Kidney (tissue), 14 donors: ENCODE results near the gene TCF7L2. TPM values are rescaled to one million over a fixed set of nuclear protein-coding genes. Genes with fewer than 3 reads are reported as not detected.
A peak's percentile ranks its signal among the peaks of the same experiment; 100 is the strongest.

Source experiments
- DNase-seq, 5 donors: peaks; one replicate each; pipeline ENCODE4 v3.0.0-alpha.2; 2013 to 2020
- FAIRE-seq: peaks from 2 replicates; lab custom pipeline; 2012; peaks lifted over from hg19 to GRCh38; lab: Jason Lieb, UNC
- H3K27ac ChIP-seq, 2 donors: one replicate each; pipeline ENCODE4 v1.7.0; 2013; ENCODE audit warnings: low read depth in 2 of 2, low read length in 2 of 2, inconsistent platforms in 1 of 2
- H3K27me3 ChIP-seq: one replicate; pipeline ENCODE4 v1.7.1; 2013; ENCODE audit warnings: low read length, inconsistent platforms; ENCODE audit not compliant: control insufficient read depth, insufficient read depth
- H3K36me3 ChIP-seq, 3 donors: one replicate each; pipeline versions ENCODE4 v1.7.0 to v1.7.1; 2013; ENCODE audit warnings: low read length in 3 of 3, control low read depth in 1 of 3, inconsistent platforms in 1 of 3; ENCODE audit not compliant: insufficient read depth in 3 of 3, control insufficient read depth in 2 of 3
- H3K4me1 ChIP-seq, 3 donors: one replicate each; pipeline versions ENCODE4 v1.7.0 to v1.7.1; 2013; ENCODE audit warnings: low read length in 3 of 3, inconsistent platforms in 1 of 3, low read depth in 1 of 3; ENCODE audit not compliant: control insufficient read depth in 2 of 3, insufficient read depth in 2 of 3
- H3K4me3 ChIP-seq, 3 donors: one replicate each; pipeline versions ENCODE4 v1.7.0 to v1.8.1; 2013; ENCODE audit warnings: low read length in 3 of 3, control low read depth in 1 of 3, inconsistent platforms in 1 of 3
- H3K9ac ChIP-seq, 3 donors: one replicate each; pipeline versions ENCODE4 v1.7.0 to v1.7.1; 2013; ENCODE audit warnings: low read length in 3 of 3, control low read depth in 1 of 3, inconsistent platforms in 1 of 3
- H3K9me3 ChIP-seq, 3 donors: one replicate each; pipeline versions ENCODE4 v1.7.0 to v1.7.1; 2013; ENCODE audit warnings: low read length in 3 of 3, control low read depth in 1 of 3, inconsistent platforms in 1 of 3; ENCODE audit not compliant: control insufficient read depth in 2 of 3, insufficient read depth in 1 of 3
- CTCF ChIP-seq: IDR thresholded peaks from 3 replicates; pipeline ENCODE4 v1.5.1; 2012; ENCODE audit warnings: mild to moderate bottlenecking, moderate library complexity, borderline replicate concordance; ENCODE audit not compliant: insufficient read depth; ENCODE audit errors: extremely low read depth
- intact Hi-C: fragments of 100-400 bp; cut with DNase I; formaldehyde crosslinking; loops from one replicate; pipeline ENCODE4 v1.11.1; 2022
- polyA plus RNA-seq: library from polyadenylated mRNA; stranded (reverse); fragments of 350-450 nt; fragmentation: Illumina TruSeq; extraction: RNeasy Lipid Tissue Mini Kit (QIAGEN cat#74804); gene quantifications from one replicate; pipeline ENCODE4 v1.2.3, GENCODE V29; 2014; ENCODE audit warnings: low read depth, low replicate concordance; ENCODE audit not compliant: insufficient read depth
- total RNA-seq: library from RNA; stranded (reverse); fragmentation: NEBNext Ultra II Directional; extraction: Animal tissue kit (Norgen Biotek cat#: 25700); gene quantifications from one replicate; pipeline ENCODE4 v1.2.1, GENCODE V29; 2021
- donor health status: control.
- donor health status: control.
- donor health status: control.
- donor health status: control.
- donor health status: control.
- donor health status: DM: yes; HTN: yes; CAD: no.
- donor health status: Normal renal cell carcinoma (clear cell type).

Gene TCF7L2
- total and polyA plus RNA-seq, 2 donors from 2014 or later = 6.5 to 32.4 TPM

- no peak for FAIRE-seq
- Histone ChIP-seq H3K4me1 (peaks cover 7 to 20% (median 19%) of the 10 kb centered on the region in 3 donors), H3K27ac (no peak overlapping the region), H3K9me3 (no peaks in the 10 kb centered on the region), H3K9ac (no peak overlapping the region), H3K27me3 (no peaks in the 10 kb centered on the region), H3K4me3 (no peak overlapping the region), H3K36me3 (no peaks in the 10 kb centered on the region)
- DNase-seq = no peak
- intact Hi-C loops = no loop called here
- TF ChIP-seq CTCF = no peak
These were observed 105.4 kb downstream of the TCF7L2 start for GRCh38 chr10:113055458-113055857.

GRCh38 chr10:113056030-113056429, 106.0 kb downstream of the TCF7L2 start:
- Histone ChIP-seq H3K4me3 (no peak overlapping the region), H3K27ac (no peak overlapping the region), H3K9ac (no peak overlapping the region), H3K27me3 (no peaks in the 10 kb centered on the region), H3K4me1 (peaks cover 8 to 25% (median 24%) of the 10 kb centered on the region in 3 donors), H3K9me3 (no peaks in the 10 kb centered on the region), H3K36me3 (no peaks in the 10 kb centered on the region)
- DNase-seq = no peak
- no peak for FAIRE-seq
- intact Hi-C loops = no loop called here
- no peak for TF ChIP-seq CTCF

GRCh38 chr10:113056441-113057021, 106.5 kb downstream of the TCF7L2 start:
- Histone ChIP-seq H3K9me3 (no peaks in the 10 kb centered on the region), H3K9ac (no peak overlapping the region), H3K27ac (no peak overlapping the region), H3K27me3 (no peaks in the 10 kb centered on the region), H3K4me1 (peaks cover 8 to 30% (median 29%) of the 10 kb centered on the region in 3 donors), H3K36me3 (no peaks in the 10 kb centered on the region), H3K4me3 (no peak overlapping the region)
- FAIRE-seq (no peak), DNase-seq (peak in 2 of 5 donors; percentile 46 to 54)
- TF ChIP-seq CTCF = no peak
- intact Hi-C loops = no loop called here
